Endothelial cell of umbilical vein (primary cell): ENCODE data around the gene SH3BP4.

Source experiments
- EZH2 ChIP-seq: IDR thresholded peaks from 2 replicates; pipeline ENCODE4 v1.6.1; 2012; ENCODE audit warnings: borderline replicate concordance, low read depth, mild to moderate bottlenecking, moderate library complexity, low read length, inconsistent platforms; ENCODE audit not compliant: severe bottlenecking
- POLR2A ChIP-seq: IDR thresholded peaks from 2 replicates; pipeline ENCODE4 v1.6.1; 2012; ENCODE audit warnings: low read depth, mild to moderate bottlenecking, control low read depth, low read length
- TF ChIP-seq, protein P1 (sequence below), 2 donors: IDR thresholded peaks; 1 replicate in 1 of 2; 2 replicates in 1 of 2; pipeline ENCODE4 v1.5.1; 2011; ENCODE audit warnings: low read length in 2 of 2, mild to moderate bottlenecking in 2 of 2, moderate library complexity in 2 of 2, control low read depth in 1 of 2, inconsistent platforms in 1 of 2, low read depth in 1 of 2; ENCODE audit not compliant: insufficient read depth in 1 of 2; ENCODE audit errors: extremely low read depth in 1 of 2

DNA sequence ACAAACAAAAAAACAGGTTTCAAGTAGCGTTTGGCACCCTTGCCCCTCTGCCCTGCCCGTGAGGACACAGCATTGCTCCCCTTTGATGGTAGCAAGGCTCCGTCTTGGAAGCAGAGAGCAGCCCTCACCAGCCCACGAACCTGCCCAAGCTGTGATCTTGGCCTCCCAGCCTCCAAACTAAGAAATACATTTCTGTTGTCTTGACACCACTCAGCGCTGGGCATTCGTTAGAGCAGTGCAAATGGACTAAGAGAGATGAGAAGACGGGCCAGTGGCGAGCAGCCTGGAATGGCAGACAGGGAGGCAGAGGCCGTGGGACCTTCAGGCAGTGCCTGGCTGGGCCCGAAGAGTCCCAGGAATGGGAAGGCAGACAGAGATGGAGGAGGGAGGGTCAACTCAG lies 109.8 kb downstream of the SH3BP4 start:
- TF ChIP-seq EZH2 (no peak), POLR2A (no peak)
- TF ChIP-seq, protein P1, sequence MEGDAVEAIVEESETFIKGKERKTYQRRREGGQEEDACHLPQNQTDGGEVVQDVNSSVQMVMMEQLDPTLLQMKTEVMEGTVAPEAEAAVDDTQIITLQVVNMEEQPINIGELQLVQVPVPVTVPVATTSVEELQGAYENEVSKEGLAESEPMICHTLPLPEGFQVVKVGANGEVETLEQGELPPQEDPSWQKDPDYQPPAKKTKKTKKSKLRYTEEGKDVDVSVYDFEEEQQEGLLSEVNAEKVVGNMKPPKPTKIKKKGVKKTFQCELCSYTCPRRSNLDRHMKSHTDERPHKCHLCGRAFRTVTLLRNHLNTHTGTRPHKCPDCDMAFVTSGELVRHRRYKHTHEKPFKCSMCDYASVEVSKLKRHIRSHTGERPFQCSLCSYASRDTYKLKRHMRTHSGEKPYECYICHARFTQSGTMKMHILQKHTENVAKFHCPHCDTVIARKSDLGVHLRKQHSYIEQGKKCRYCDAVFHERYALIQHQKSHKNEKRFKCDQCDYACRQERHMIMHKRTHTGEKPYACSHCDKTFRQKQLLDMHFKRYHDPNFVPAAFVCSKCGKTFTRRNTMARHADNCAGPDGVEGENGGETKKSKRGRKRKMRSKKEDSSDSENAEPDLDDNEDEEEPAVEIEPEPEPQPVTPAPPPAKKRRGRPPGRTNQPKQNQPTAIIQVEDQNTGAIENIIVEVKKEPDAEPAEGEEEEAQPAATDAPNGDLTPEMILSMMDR (IDR thresholded peaks at IDR 0.05; ENCODE audit: extremely low read depth in 1 of 2, insufficient read depth in 1 of 2, low read depth in 1 of 2, low read length in 2 of 2) = no peak
